ENCODE data around the gene CLTCL1. TPM values are rescaled to one million over a fixed set of nuclear protein-coding genes. Genes with fewer than 3 reads are reported as not detected.

Gene CLTCL1
- total and polyA plus RNA-seq, 9 of the 15 experiments (the other 6 are each of a cell fraction or from before 2014, with no cell fraction given): 1.1 to 11.7 (median 5.0) TPM

GRCh38 chr22:19201130-19201868, 90.2 kb downstream of the CLTCL1 start (continued):
- TF ChIP-seq TSHZ1 (CRISPR knock-in tag; IDR thresholded peaks at IDR 0.05) (no peak), ZC3H4 (CRISPR knock-in tag; IDR thresholded peaks at IDR 0.05; ENCODE audit: borderline replicate concordance) (peak; percentile 73; the same call in 1 of the 2 replicates), NFE2 (IDR thresholded peaks at IDR 0.05; ENCODE audit: low read depth) (no peak), CUX1 (CRISPR knock-in tag; IDR thresholded peaks at IDR 0.05) (no peak), BACH1 (tag; IDR thresholded peaks at IDR 0.05) (no peak), XRCC5 (IDR thresholded peaks at IDR 0.05; ENCODE audit: low read depth, low read length) (no peak), SRSF1 (IDR thresholded peaks at IDR 0.05; ENCODE audit: low read depth, low read length) (no peak), ZC3H11A (IDR thresholded peaks at IDR 0.05; ENCODE audit: low read depth, low read length) (0 out of 2 replicates have a peak, but pooled peaks have one; percentile 34), PHB2 (IDR thresholded peaks at IDR 0.05; ENCODE audit: low read depth) (no peak), ZNF143 (CRISPR knock-in tag; IDR thresholded peaks at IDR 0.05) (peak; percentile 35; the same call in 1 of the 2 replicates), TEAD2 (tag; IDR thresholded peaks at IDR 0.05) (no peak), SP2 (IDR thresholded peaks at IDR 0.05; ENCODE audit: extremely low read depth, low read depth, low read length, poor library complexity, severe bottlenecking) (no peak), JUNB (CRISPR knock-in tag; conservative IDR thresholded peaks at IDR 0.05) (no peak), KLF6 (CRISPR knock-in tag; IDR thresholded peaks at IDR 0.05; ENCODE audit: borderline replicate concordance) (no peak), DEAF1 (CRISPR knock-in tag; IDR thresholded peaks at IDR 0.05) (no peak), ZNF586 (CRISPR knock-in tag; conservative IDR thresholded peaks at IDR 0.05) (no peak), BRF1 (IDR thresholded peaks at IDR 0.05; ENCODE audit: borderline replicate concordance, extremely low read depth, insufficient read length) (no peak), GABPA (tag; conservative IDR thresholded peaks at IDR 0.05; ENCODE audit: low read depth) (no peak)
